ENCODE results near the gene MAST3. TPM values are rescaled to one million over a fixed set of nuclear protein-coding genes. Genes with fewer than 3 reads are reported as not detected.

MAST3 gene
- total and polyA plus RNA-seq, 10 donors = 8.9 to 52.7 (median 38.2) TPM

DNA sequence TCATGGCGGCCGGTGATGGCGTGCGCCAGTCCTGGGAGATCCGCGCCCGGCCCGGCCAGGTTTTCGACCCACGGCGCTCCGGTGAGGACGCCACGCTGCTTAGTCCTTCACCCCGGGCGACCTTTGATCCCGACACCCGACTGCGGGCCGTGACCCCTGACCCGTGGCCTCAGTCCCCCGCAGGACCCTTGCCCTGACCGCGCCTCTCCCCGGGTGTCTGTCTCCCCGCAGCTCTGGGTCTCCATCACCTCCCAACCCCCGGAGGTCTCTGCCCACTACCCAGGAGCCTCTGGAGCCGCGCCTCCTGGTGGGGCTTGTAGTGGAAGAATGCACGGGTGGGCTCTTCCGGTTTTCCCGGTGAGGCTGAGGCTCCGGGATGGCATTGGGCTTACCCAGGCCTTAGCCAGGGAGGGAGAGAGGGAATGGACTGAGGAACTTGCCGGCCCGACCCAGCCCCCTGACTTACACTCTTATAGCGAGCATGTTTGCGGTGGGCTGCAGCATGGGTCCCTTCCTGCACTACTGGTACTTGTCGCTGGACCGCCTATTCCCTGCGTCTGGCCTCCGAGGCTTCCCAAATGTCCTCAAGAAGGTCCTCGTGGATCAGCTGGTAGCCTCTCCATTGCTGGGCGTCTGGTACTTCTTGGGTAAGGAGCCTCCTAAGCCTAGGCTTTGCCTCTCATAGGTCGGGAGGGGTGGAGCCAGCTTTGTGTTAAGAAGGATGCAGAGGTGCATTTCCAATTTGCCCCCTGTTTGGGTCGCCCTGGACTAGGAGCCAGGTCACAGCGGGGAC lies 96.0 kb downstream of the MAST3 start:
- TF ChIP-seq POLR2AphosphoS5 (IDR thresholded peaks at IDR 0.05) = no peak
- TF ChIP-seq, protein P1, sequence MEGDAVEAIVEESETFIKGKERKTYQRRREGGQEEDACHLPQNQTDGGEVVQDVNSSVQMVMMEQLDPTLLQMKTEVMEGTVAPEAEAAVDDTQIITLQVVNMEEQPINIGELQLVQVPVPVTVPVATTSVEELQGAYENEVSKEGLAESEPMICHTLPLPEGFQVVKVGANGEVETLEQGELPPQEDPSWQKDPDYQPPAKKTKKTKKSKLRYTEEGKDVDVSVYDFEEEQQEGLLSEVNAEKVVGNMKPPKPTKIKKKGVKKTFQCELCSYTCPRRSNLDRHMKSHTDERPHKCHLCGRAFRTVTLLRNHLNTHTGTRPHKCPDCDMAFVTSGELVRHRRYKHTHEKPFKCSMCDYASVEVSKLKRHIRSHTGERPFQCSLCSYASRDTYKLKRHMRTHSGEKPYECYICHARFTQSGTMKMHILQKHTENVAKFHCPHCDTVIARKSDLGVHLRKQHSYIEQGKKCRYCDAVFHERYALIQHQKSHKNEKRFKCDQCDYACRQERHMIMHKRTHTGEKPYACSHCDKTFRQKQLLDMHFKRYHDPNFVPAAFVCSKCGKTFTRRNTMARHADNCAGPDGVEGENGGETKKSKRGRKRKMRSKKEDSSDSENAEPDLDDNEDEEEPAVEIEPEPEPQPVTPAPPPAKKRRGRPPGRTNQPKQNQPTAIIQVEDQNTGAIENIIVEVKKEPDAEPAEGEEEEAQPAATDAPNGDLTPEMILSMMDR (IDR thresholded peaks at IDR 0.05 in 8 of 11, conservative IDR thresholded peaks at IDR 0.05 in 3 of 11) = peak in 1 of 11 experiments; percentile 18
- WGBS, 5 donors = 3 to 11% (median 4%) methylated on average over 19 to 46 of the region's 46 CpGs
- intact Hi-C loops (cut with DNase I; ENCODE audit: low total_unique reads) = no loop called here

DNA sequence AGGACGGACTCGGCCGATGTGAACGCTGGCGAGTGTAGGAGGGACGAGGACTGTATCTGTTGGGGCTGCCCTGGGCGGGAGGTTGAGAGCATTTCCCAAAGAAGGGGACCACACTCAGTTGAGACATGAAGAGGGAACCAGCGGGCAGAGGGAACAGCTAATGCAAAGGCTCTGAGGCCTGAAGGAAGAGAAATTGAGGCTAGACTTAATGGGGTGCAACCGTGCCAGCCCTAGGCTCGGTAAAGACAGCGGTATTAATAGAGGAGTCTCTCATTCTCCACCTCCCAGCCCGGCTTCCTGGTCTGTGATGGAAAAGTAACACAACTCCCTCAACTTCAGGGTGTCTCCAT lies 96.6 kb downstream of the MAST3 start:
- Histone ChIP-seq H3K4me1 (peaks cover 16 to 46% (median 26%) of the 10 kb centered on the region in 6 donors), H3K27ac (peak overlapping the region in 6 of 8 donors; percentile 58 to 98 (median 90)), H3K36me3 (peaks cover 0 to 43% (median 26%) of the 10 kb centered on the region in 6 donors), H3K9me3 (no peaks in the 10 kb centered on the region), H3K27me3 (replicated peaks in 1 of 7) (no peaks in the 10 kb centered on the region), H3K4me3 (peak overlapping the region in 6 of 8 donors; percentile 60 to 93 (median 77))
- no peak for DNase-seq
- 48 to 67% (median 57%) methylated on average over 12 of the region's 12 CpGs for WGBS, 5 donors
- TF ChIP-seq, protein P1 (IDR thresholded peaks at IDR 0.05 in 8 of 11, conservative IDR thresholded peaks at IDR 0.05 in 3 of 11) = no peak
- no peak for TF ChIP-seq POLR2A (IDR thresholded peaks at IDR 0.05)
- no peak for TF ChIP-seq POLR2AphosphoS5 (IDR thresholded peaks at IDR 0.05)
- intact Hi-C loops (cut with DNase I; ENCODE audit: low total_unique reads) = no loop called here

More for the DNA sequence above, 96.0 kb downstream of the MAST3 start:
- Histone ChIP-seq H3K27ac (peak overlapping the region; percentile 76 to 98 (median 86)), H3K4me3 (peak overlapping the region; percentile 60 to 94 (median 80)), H3K4me1 (peaks cover 16 to 50% (median 26%) of the 10 kb centered on the region in 6 donors), H3K27me3 (replicated peaks in 1 of 7) (no peaks in the 10 kb centered on the region), H3K9me3 (no peaks in the 10 kb centered on the region), H3K36me3 (peaks cover 0 to 37% (median 25%) of the 10 kb centered on the region in 6 donors)
- peak; percentile 83 for DNase-seq

DNA sequence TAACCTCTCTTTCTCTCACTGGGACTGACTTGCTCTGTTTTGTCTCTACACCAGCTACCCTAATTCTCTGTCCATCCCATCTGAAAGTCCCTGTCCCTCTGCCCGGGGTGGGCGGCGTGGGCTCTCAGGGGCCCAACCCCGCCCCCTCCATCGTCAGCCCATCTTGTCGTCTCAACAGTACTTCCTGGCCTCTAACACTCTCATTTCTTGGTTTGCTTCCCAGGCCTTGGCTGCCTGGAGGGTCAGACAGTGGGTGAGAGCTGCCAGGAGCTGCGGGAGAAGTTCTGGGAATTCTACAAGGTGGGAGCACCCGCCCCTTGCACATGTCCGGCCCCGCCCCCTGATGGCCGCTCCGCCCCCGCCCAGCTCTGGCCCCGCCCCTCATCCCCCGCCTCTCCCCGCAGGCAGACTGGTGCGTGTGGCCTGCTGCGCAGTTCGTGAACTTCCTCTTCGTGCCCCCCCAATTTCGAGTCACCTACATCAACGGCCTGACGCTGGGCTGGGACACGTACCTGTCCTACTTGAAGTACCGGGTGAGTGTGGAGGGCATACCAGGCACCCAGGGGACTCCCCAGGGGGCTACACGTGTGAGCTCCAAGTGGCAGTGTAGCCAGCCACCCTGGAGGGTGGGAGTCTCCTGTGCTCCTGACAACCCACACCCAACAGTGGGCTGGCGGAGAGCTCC lies 97.1 kb downstream of the MAST3 start:
- H3K4me3 ChIP-seq = peak overlapping the region in 6 of 8 donors; percentile 17 to 93 (median 75)
- intact Hi-C loops (cut with DNase I; ENCODE audit: low total_unique reads) = no loop called here
- WGBS, 5 donors = 15 to 35% (median 21%) methylated on average over 9 to 27 of the region's 27 CpGs
- peaks cover 0 to 48% (median 30%) of the 10 kb centered on the region in 6 donors for H3K36me3 ChIP-seq
- no peak for TF ChIP-seq POLR2A (IDR thresholded peaks at IDR 0.05)
- TF ChIP-seq, protein P1 (IDR thresholded peaks at IDR 0.05 in 8 of 11, conservative IDR thresholded peaks at IDR 0.05 in 3 of 11) = no peak
- TF ChIP-seq POLR2AphosphoS5 (IDR thresholded peaks at IDR 0.05) = peak; percentile 11 to 35 (median 24)
- H3K27ac ChIP-seq = peak overlapping the region in 7 of 8 donors; percentile 4 to 98 (median 86)
- peak; percentile 86 for DNase-seq
- H3K9me3 ChIP-seq = no peaks in the 10 kb centered on the region
- H3K27me3 ChIP-seq (replicated peaks in 1 of 7) = no peaks in the 10 kb centered on the region
- peaks cover 16 to 44% (median 26%) of the 10 kb centered on the region in 6 donors for H3K4me1 ChIP-seq

DNA sequence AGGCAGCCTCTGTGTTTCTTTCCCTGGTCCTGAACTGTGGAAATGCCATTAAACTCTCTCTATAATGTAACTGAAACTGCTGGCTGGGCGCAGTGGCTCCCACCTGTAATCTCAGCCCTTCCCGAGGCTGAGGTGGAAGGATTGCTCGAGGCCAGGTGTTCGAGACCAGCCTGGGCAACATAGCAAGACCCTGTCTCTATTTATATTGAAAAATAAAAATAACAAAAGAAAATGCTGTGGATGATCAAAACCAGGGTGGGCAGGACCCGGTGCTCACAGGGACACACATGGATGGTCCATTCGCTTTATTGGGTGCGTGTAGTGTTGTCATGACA lies 98.9 kb downstream of the MAST3 start:
- H3K4me3 ChIP-seq = no peak overlapping the region
- intact Hi-C loops (cut with DNase I; ENCODE audit: low total_unique reads) = no loop called here
- WGBS, 5 donors = 77 to 98% (median 89%) methylated on average over 7 of the region's 7 CpGs
- DNase-seq = no peak
- H3K9me3 ChIP-seq = no peaks in the 10 kb centered on the region
- TF ChIP-seq POLR2A (IDR thresholded peaks at IDR 0.05) (no peak), POLR2AphosphoS5 (IDR thresholded peaks at IDR 0.05) (no peak)
- TF ChIP-seq, protein P1 (IDR thresholded peaks at IDR 0.05 in 8 of 11, conservative IDR thresholded peaks at IDR 0.05 in 3 of 11) = no peak
- H3K4me1 ChIP-seq = peaks cover 15 to 45% (median 24%) of the 10 kb centered on the region in 6 donors
- peak overlapping the region in 1 of 8 donors; percentile 33 for H3K27ac ChIP-seq
- H3K36me3 ChIP-seq = peaks cover 0 to 61% (median 33%) of the 10 kb centered on the region in 6 donors
- H3K27me3 ChIP-seq (replicated peaks in 1 of 7) = no peaks in the 10 kb centered on the region
